ENCODE measurements around the gene IL20. TPM values are rescaled to one million over a fixed set of nuclear protein-coding genes. Genes with fewer than 3 reads are reported as not detected.

IL20 gene
- total and polyA plus RNA-seq, 3 donors from 2014 or later, result 0.37 to 0.43 TPM; not detected in 1

DNA sequence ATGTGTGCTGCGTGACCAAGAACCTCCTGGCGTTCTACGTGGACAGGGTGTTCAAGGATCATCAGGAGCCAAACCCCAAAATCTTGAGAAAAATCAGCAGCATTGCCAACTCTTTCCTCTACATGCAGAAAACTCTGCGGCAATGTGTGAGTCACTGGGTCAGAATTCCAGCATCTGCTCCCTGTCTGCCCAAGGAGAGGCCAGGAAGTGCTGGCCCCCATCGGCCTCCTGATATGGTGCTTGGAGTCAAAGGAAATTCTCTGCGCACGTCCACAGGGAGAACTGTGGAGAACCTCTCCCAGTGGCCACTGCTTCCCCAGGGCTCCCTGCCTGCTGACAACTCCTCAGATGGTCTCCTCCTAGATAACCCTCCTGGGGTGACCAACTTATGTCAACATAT, 25.6 kb upstream of the IL20 start:
- TF ChIP-seq CTCF (IDR thresholded peaks at IDR 0.05), result no peak
- no peak for TF ChIP-seq POLR2A (IDR thresholded peaks at IDR 0.05)
- Histone ChIP-seq H3K9me3 (no peaks in the 10 kb centered on the region), H3K4me3 (no peak overlapping the region), H3K27ac (no peak overlapping the region), H3K27me3 (no peaks in the 10 kb centered on the region), H3K36me3 (ENCODE audit: low read depth, missing control alignments) (no peaks in the 10 kb centered on the region), H3K4me1 (no peaks in the 10 kb centered on the region)
- 85 to 87% methylated on average over 4 to 7 of the region's 7 CpGs for WGBS, 2 donors
- DNase-seq, result no peak
- intact Hi-C loops (cut with DNase I; ENCODE audit: low total_unique reads), result no loop called here

GRCh38 chr1:206841609-206842323, 23.7 kb upstream of the IL20 start:
- no peaks in the 10 kb centered on the region for H3K36me3 ChIP-seq (ENCODE audit: low read depth, missing control alignments)
- no peaks in the 10 kb centered on the region for H3K4me1 ChIP-seq
- 94 to 95% methylated on average over 7 of the region's 7 CpGs for WGBS, 2 donors
- H3K27ac ChIP-seq, result no peak overlapping the region
- no peaks in the 10 kb centered on the region for H3K9me3 ChIP-seq
- no peak for TF ChIP-seq CTCF (IDR thresholded peaks at IDR 0.05)
- no peak for TF ChIP-seq POLR2A (IDR thresholded peaks at IDR 0.05)
- no peak for DNase-seq
- H3K4me3 ChIP-seq, result no peak overlapping the region
- intact Hi-C loops (cut with DNase I; ENCODE audit: low total_unique reads), result no loop called here
- no peaks in the 10 kb centered on the region for H3K27me3 ChIP-seq

GRCh38 chr1:206842854-206843253, 22.6 kb upstream of the IL20 start:
- no peak for DNase-seq
- no peak overlapping the region for H3K27ac ChIP-seq
- H3K4me1 ChIP-seq, result no peaks in the 10 kb centered on the region
- no peaks in the 10 kb centered on the region for H3K36me3 ChIP-seq (ENCODE audit: low read depth, missing control alignments)
- no peak overlapping the region for H3K4me3 ChIP-seq
- no peak for TF ChIP-seq POLR2A (IDR thresholded peaks at IDR 0.05)
- TF ChIP-seq CTCF (IDR thresholded peaks at IDR 0.05), result no peak
- no peaks in the 10 kb centered on the region for H3K9me3 ChIP-seq
- H3K27me3 ChIP-seq, result no peaks in the 10 kb centered on the region
- intact Hi-C loops (cut with DNase I; ENCODE audit: low total_unique reads), result no loop called here

- Histone ChIP-seq H3K27ac (no peak overlapping the region), H3K4me3 (no peak overlapping the region), H3K36me3 (ENCODE audit: low read depth, missing control alignments) (no peaks in the 10 kb centered on the region), H3K9me3 (no peaks in the 10 kb centered on the region), H3K27me3 (no peaks in the 10 kb centered on the region), H3K4me1 (no peaks in the 10 kb centered on the region)
- TF ChIP-seq CTCF (IDR thresholded peaks at IDR 0.05) (no peak), POLR2A (IDR thresholded peaks at IDR 0.05) (no peak)
- intact Hi-C loops (cut with DNase I; ENCODE audit: low total_unique reads), result no loop called here
- WGBS, 2 donors, result 94 to 95% methylated on average over 4 of the region's 4 CpGs
- DNase-seq, result no peak
These were observed 21.8 kb upstream of the IL20 start for GRCh38 chr1:206843626-206844025.

- H3K27ac ChIP-seq, result no peak overlapping the region
- H3K9me3 ChIP-seq, result no peaks in the 10 kb centered on the region
- intact Hi-C loops (cut with DNase I; ENCODE audit: low total_unique reads), result no loop called here
- no peaks in the 10 kb centered on the region for H3K27me3 ChIP-seq
- H3K36me3 ChIP-seq (ENCODE audit: low read depth, missing control alignments), result no peaks in the 10 kb centered on the region
- H3K4me1 ChIP-seq, result no peaks in the 10 kb centered on the region
- H3K4me3 ChIP-seq, result no peak overlapping the region
- TF ChIP-seq CTCF (IDR thresholded peaks at IDR 0.05), result no peak
- TF ChIP-seq POLR2A (IDR thresholded peaks at IDR 0.05), result no peak
- no peak for DNase-seq
These were observed 18.9 kb upstream of the IL20 start for GRCh38 chr1:206846487-206846886.

Measured in testis (tissue), 3 donors.